ENCODE measurements around the gene ALAS1. TPM values are rescaled to one million over a fixed set of nuclear protein-coding genes. Genes with fewer than 3 reads are reported as not detected.

ALAS1 gene
- total and polyA plus RNA-seq, 2 experiments from 2014 or later = 17.8 to 42.8 TPM

- Histone ChIP-seq H3K79me2 (replicated peaks; ENCODE audit: insufficient read depth) (peaks cover 21% of the 10 kb centered on the region), H4K20me1 (replicated peaks; ENCODE audit: insufficient read depth) (0 out of 2 replicates have a peak, but pooled peaks cover 5% of the 10 kb centered on the region), H2AFZ (no peak overlapping the region), H3K9me2 (ENCODE audit: insufficient read depth) (no peaks in the 10 kb centered on the region), H3K4me1 (ENCODE audit: insufficient read depth) (peaks cover 23% of the 10 kb centered on the region), H3K27me3 (ENCODE audit: insufficient read depth) (no peaks in the 10 kb centered on the region), H3F3A (replicated peaks; ENCODE audit: low read depth) (peaks cover 10% of the 10 kb centered on the region; the same call in 1 of the 2 replicates), H3K4me3 (no peak overlapping the region), H3K36me3 (ENCODE audit: insufficient read depth) (peaks cover 3% of the 10 kb centered on the region; the same call in 1 of the 2 replicates), H3K4me2 (no peak overlapping the region), H3K27ac (ENCODE audit: low read depth) (no peak overlapping the region)
- peak overlapping the region; percentile 83 for H3K27ac Mint-ChIP-seq
- H3K36me3 Mint-ChIP-seq (ENCODE audit: low read depth) = peaks cover 24% of the 10 kb centered on the region
- peaks cover 10% of the 10 kb centered on the region for H3K27me3 Mint-ChIP-seq (ENCODE audit: insufficient read depth, low read depth, poor library complexity)
- DNase-seq (ENCODE audit: low spot score) = no peak
- no peak overlapping the region for H3K4me3 Mint-ChIP-seq
- TF ChIP-seq EZH2 (IDR thresholded peaks at IDR 0.05; ENCODE audit: low read depth, unreplicated experiment) (no peak), ZNF462 (CRISPR knock-in tag; IDR thresholded peaks at IDR 0.05) (no peak), REST (IDR thresholded peaks at IDR 0.05; ENCODE audit: unreplicated experiment) (no peak), ZNF114 (CRISPR knock-in tag; IDR thresholded peaks at IDR 0.05) (no peak), CREB1 (CRISPR knock-in tag; IDR thresholded peaks at IDR 0.05; ENCODE audit: low read depth) (no peak), ETS1 (IDR thresholded peaks at IDR 0.05) (no peak), POLR2AphosphoS5 (IDR thresholded peaks at IDR 0.05; ENCODE audit: low read depth) (no peak), NANOG (IDR thresholded peaks at IDR 0.05; ENCODE audit: borderline replicate concordance) (no peak), CTCF (conservative IDR thresholded peaks at IDR 0.05; ENCODE audit: low read depth in 2 of 2) (no peak), EZH2phosphoT487 (IDR thresholded peaks at IDR 0.05; ENCODE audit: unreplicated experiment) (no peak)
- H3K9me3 Mint-ChIP-seq = no peaks in the 10 kb centered on the region
- no peak for ATAC-seq
- H3K4me1 Mint-ChIP-seq = peaks cover 36% of the 10 kb centered on the region
These were observed 36.0 kb downstream of the ALAS1 start for GRCh38 chr3:52233968-52234367.

All from GM23338 (cell line).